Erythroblast (primary cell): ENCODE results near the gene CSAG1.

ENCODE experiments used
- GATA1 ChIP-seq: IDR thresholded peaks from 2 replicates; pipeline ENCODE4 v1.6.1; 2011; ENCODE audit warnings: low read depth, mild to moderate bottlenecking, control low read depth, low read length, moderate library complexity
- POLR2A ChIP-seq: IDR thresholded peaks from 2 replicates; pipeline ENCODE4 v1.6.1; 2011; ENCODE audit warnings: mild to moderate bottlenecking, low read length

DNA sequence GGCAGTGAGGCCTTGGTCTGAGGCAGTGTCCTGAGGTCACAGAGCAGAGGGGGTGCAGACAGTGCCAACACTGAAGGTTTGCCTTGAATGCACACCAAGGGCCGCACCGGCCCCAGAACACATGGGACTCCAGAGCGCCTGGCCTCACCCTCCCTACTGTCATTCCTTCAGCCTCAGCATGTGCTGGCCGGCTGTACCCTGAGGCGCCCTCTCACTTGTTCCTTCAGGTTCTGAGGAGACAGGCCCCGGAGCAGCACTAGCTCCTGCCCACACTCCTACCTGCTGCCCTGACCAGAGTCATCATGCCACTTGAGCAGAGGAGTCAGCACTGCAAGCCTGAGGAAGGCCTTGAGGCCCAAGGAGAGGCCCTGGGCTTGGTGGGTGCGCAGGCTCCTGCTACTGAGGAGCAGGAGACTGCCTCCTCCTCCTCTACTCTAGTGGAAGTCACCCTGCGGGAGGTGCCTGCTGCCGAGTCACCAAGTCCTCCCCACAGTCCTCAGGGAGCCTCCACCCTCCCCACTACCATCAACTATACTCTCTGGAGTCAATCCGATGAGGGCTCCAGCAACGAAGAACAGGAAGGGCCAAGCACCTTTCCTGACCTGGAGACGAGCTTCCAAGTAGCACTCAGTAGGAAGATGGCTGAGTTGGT, 2.5 kb upstream of the CSAG1 start:
- TF ChIP-seq POLR2A (no peak), GATA1 (no peak)
